IMR-90 (cell line): ENCODE results near the gene MED26. TPM values are rescaled to one million over a fixed set of nuclear protein-coding genes. Genes with fewer than 3 reads are reported as not detected.

Experiments used
- ATAC-seq: fragments of 200-7000 bp; cut with Tn5 transposase; 2 replicates; pipeline ENCODE4 v1.9.1; 2020; ENCODE audit warnings: low read depth, mild to moderate bottlenecking, moderate library complexity
- BruUV-seq: library from RNA; stranded (reverse); fragments of 400-500 nt; replicated peaks from 2 replicates; lab custom pipeline; 2021; lab: Mats Ljungman, UMichigan
- CTCF ChIA-PET: fragments of 300-600 bp; formaldehyde crosslinking; extraction: SDS; loops from one replicate; lab custom pipeline; 2021; ENCODE audit warnings: antibody characterized with exemption; lab: Yijun Ruan, JAX
- POLR2A ChIA-PET: fragments of 300-600 bp; sonication (Branson Sonifier 250); formaldehyde crosslinking; loops from one replicate; lab custom pipeline; 2022; ENCODE audit warnings: antibody characterized with exemption; ENCODE audit not compliant: unreplicated experiment; lab: Charles Lee
- DNase-seq: peaks from one replicate; pipeline ENCODE4 v3.0.0; 2013
- H2AFZ ChIP-seq: replicated peaks from 2 replicates; pipeline ENCODE3; 2013; ENCODE audit warnings: low read length, mild to moderate bottlenecking; ENCODE audit not compliant: poor library complexity
- H2AK5ac ChIP-seq: 2 replicates; pipeline ENCODE4 v1.6.1; 2013; ENCODE audit warnings: low read depth, low read length, inconsistent platforms
- H2AK9ac ChIP-seq: replicated peaks from 2 replicates; pipeline ENCODE3; 2013; ENCODE audit warnings: mild to moderate bottlenecking, low read depth, low read length, moderate library complexity; ENCODE audit not compliant: poor library complexity
- H2BK120ac ChIP-seq: 2 replicates; pipeline ENCODE4 v1.6.1; 2013; ENCODE audit warnings: low read depth, low read length, inconsistent platforms
- H2BK15ac ChIP-seq: 3 replicates; pipeline ENCODE4 v1.6.1; 2013; ENCODE audit warnings: low read depth, low read length, inconsistent platforms
- H2BK20ac ChIP-seq: 2 replicates; pipeline ENCODE4 v1.6.1; 2013; ENCODE audit warnings: low read depth, mild to moderate bottlenecking, inconsistent platforms, low read length, moderate library complexity
- H2BK5ac ChIP-seq: 2 replicates; pipeline ENCODE4 v1.6.1; 2013; ENCODE audit warnings: mild to moderate bottlenecking, low read depth, low read length, inconsistent platforms; ENCODE audit not compliant: poor library complexity, severe bottlenecking
- H3K14ac ChIP-seq: replicated peaks from 2 replicates; pipeline ENCODE4 v1.6.1; 2013; ENCODE audit warnings: low read depth, low read length, inconsistent platforms
- H3K18ac ChIP-seq: 2 replicates; pipeline ENCODE4 v1.6.1; 2013; ENCODE audit warnings: low read depth, low read length, control low read depth
- H3K23ac ChIP-seq: 2 replicates; pipeline ENCODE4 v1.6.1; 2013; ENCODE audit warnings: low read depth, low read length, inconsistent platforms
- H3K27ac ChIP-seq: 2 replicates; pipeline ENCODE4 v1.5.1; 2013; ENCODE audit warnings: mild to moderate bottlenecking, control low read depth, low read length; ENCODE audit not compliant: insufficient read depth
- H3K27me3 ChIP-seq: 2 replicates; pipeline ENCODE4 v1.6.1; 2013; ENCODE audit warnings: low read length; ENCODE audit not compliant: control insufficient read depth, insufficient read depth
- H3K36me3 ChIP-seq: 2 replicates; pipeline ENCODE4 v1.6.1; 2013; ENCODE audit warnings: low read length, mixed read lengths; ENCODE audit not compliant: control insufficient read depth, insufficient read depth
- H3K4ac ChIP-seq: 2 replicates; pipeline ENCODE4 v1.6.1; 2013; ENCODE audit warnings: low read depth, low read length, inconsistent platforms
- H3K4me1 ChIP-seq: 2 replicates; pipeline ENCODE4 v1.6.1; 2013; ENCODE audit warnings: low read length, mixed read lengths; ENCODE audit not compliant: control insufficient read depth, insufficient read depth
- H3K4me2 ChIP-seq: 2 replicates; pipeline ENCODE4 v1.6.1; 2013; ENCODE audit warnings: low read depth, mild to moderate bottlenecking, control low read depth, low read length, moderate library complexity
- H3K4me3 ChIP-seq: 2 replicates; pipeline ENCODE4 v1.5.1; 2013; ENCODE audit warnings: low read depth, mild to moderate bottlenecking, control low read depth, low read length, moderate library complexity; ENCODE audit not compliant: insufficient read depth
- H3K56ac ChIP-seq: 2 replicates; pipeline ENCODE4 v1.6.1; 2013; ENCODE audit warnings: low read length, inconsistent platforms; ENCODE audit not compliant: insufficient read depth; ENCODE audit errors: extremely low read depth
- H3K79me1 ChIP-seq, 2 experiments: 2 replicates each; pipeline ENCODE4 v1.6.1; 2013; ENCODE audit warnings: low read length in 2 of 2, inconsistent platforms in 1 of 2, low read depth in 1 of 2
- H3K9ac ChIP-seq: 2 replicates; pipeline ENCODE4 v1.6.1; 2013; ENCODE audit warnings: low read depth, low read length, control low read depth
- H3K9me1 ChIP-seq: 2 replicates; pipeline ENCODE4 v1.6.1; 2013; ENCODE audit warnings: low read length, inconsistent platforms; ENCODE audit not compliant: insufficient read depth
- H3K9me3 ChIP-seq: 2 replicates; pipeline ENCODE4 v1.6.1; 2013; ENCODE audit warnings: low read length; ENCODE audit not compliant: control insufficient read depth, insufficient read depth
- H4K20me1 ChIP-seq: 2 replicates; pipeline ENCODE4 v1.6.1; 2013; ENCODE audit warnings: low read length, inconsistent platforms; ENCODE audit not compliant: insufficient read depth
- H4K5ac ChIP-seq: 2 replicates; pipeline ENCODE4 v1.6.1; 2013; ENCODE audit warnings: mild to moderate bottlenecking, low read depth, low read length, control low read depth
- H4K8ac ChIP-seq, 2 experiments: 2 replicates each; pipeline ENCODE4 v1.6.1; 2013; ENCODE audit warnings: low read depth in 2 of 2, low read length in 2 of 2, control low read depth in 1 of 2, inconsistent platforms in 1 of 2
- H4K91ac ChIP-seq: 2 replicates; pipeline ENCODE4 v1.6.1; 2013; ENCODE audit warnings: low read depth, low read length, inconsistent platforms; ENCODE audit not compliant: insufficient read depth
- BHLHE40 ChIP-seq: fragments of 150-350 bp; IDR thresholded peaks from 2 replicates; pipeline ENCODE4 v1.6.1; 2016; ENCODE audit warnings: mild to moderate bottlenecking, low read depth, low read length
- CEBPB ChIP-seq: IDR thresholded peaks from 2 replicates; pipeline ENCODE4 v1.6.1; 2012; ENCODE audit warnings: low read depth, low read length, improper control_type of control experiment
- CHD1 ChIP-seq: IDR thresholded peaks from 2 replicates; pipeline ENCODE4 v1.6.1; 2012; ENCODE audit warnings: low read depth, low read length, improper control_type of control experiment
- FOS ChIP-seq: fragments of 150-350 bp; IDR thresholded peaks from 2 replicates; pipeline ENCODE4 v1.6.1; 2016; ENCODE audit warnings: low read depth, low read length
- MAFK ChIP-seq: IDR thresholded peaks from 2 replicates; pipeline ENCODE4 v1.6.1; 2012; ENCODE audit warnings: low read depth, low read length, improper control_type of control experiment
- MAZ ChIP-seq: IDR thresholded peaks from 2 replicates; pipeline ENCODE4 v1.6.1; 2012; ENCODE audit warnings: low read depth, mild to moderate bottlenecking, low read length, improper control_type of control experiment, moderate library complexity, borderline replicate concordance
- MXI1 ChIP-seq: IDR thresholded peaks from 2 replicates; pipeline ENCODE4 v1.6.1; 2012; ENCODE audit warnings: low read depth, mild to moderate bottlenecking, low read length, moderate library complexity, borderline replicate concordance
- NFE2L2 ChIP-seq: fragments of 150-350 bp; IDR thresholded peaks from 2 replicates; pipeline ENCODE4 v1.6.1; 2016; ENCODE audit warnings: low read depth, mild to moderate bottlenecking, low read length
- POLR2A ChIP-seq: IDR thresholded peaks from 2 replicates; pipeline ENCODE4 v1.6.1; 2012; ENCODE audit warnings: mild to moderate bottlenecking, low read depth, low read length
- RAD21 ChIP-seq: IDR thresholded peaks from 2 replicates; pipeline ENCODE4 v1.6.1; 2012; ENCODE audit warnings: low read length, improper control_type of control experiment
- RCOR1 ChIP-seq: IDR thresholded peaks from 2 replicates; pipeline ENCODE4 v1.6.1; 2012; ENCODE audit warnings: mild to moderate bottlenecking, low read length, improper control_type of control experiment; ENCODE audit not compliant: insufficient replicate concordance
- RFX5 ChIP-seq: IDR thresholded peaks from 2 replicates; pipeline ENCODE4 v1.8.0; 2012; ENCODE audit warnings: low read depth, mild to moderate bottlenecking, low read length, moderate library complexity
- SMC3 ChIP-seq: fragments of 150-350 bp; IDR thresholded peaks from 2 replicates; pipeline ENCODE4 v1.6.1; 2016; ENCODE audit warnings: low read depth, mild to moderate bottlenecking, antibody characterized with exemption, low read length, moderate library complexity
- WGBS, 2 experiments: methylation state at CpG; one replicate each; pipeline versions ENCODE4 v1.1.5 to v1.1.7; 2013; ENCODE audit warnings: missing lambda C conversion rate in 2 of 2; ENCODE audit not compliant: insufficient read length in 1 of 2; ENCODE audit errors: extremely low coverage in 2 of 2; 5-methylcytosine and 5-hydroxymethylcytosine counted together
- dilution Hi-C: fragments of 300-500 bp; cut with HindIII; formaldehyde crosslinking; loops from one replicate; pipeline ENCODE4 v1.14.3; 2018; ENCODE audit warnings: low sequenced_read_pairs; ENCODE audit not compliant: unreplicated experiment
- in situ Hi-C: fragments of 300-500 bp; cut with MboI; formaldehyde crosslinking; loops from 3 replicates; pipeline ENCODE4 v1.14.3; 2019; ENCODE audit warnings: low sequenced_read_pairs, inconsistent platforms, mixed read lengths
- intact Hi-C: fragments of 100-400 bp; cut with micrococcal nuclease; formaldehyde crosslinking; loops from 2 replicates; pipeline ENCODE4 v1.10.0; 2022
- polyA plus RNA-seq, 3 experiments: library from polyadenylated mRNA; depleted of rRNA; stranded (reverse); fragments of >200 nt; gene quantifications; 2 replicates each; pipeline ENCODE4 v1.2.3, GENCODE V29; 2012; ENCODE audit warnings: low replicate concordance in 1 of 3
- total RNA-seq: library from RNA; depleted of rRNA; stranded (reverse); fragments of >200 nt; gene quantifications from 2 replicates; pipeline ENCODE4 v1.2.3, GENCODE V29; 2012
- TF ChIP-seq, protein P1 (sequence below): conservative IDR thresholded peaks from 2 replicates; pipeline ENCODE4 v1.5.1; 2012; ENCODE audit warnings: mild to moderate bottlenecking, low read depth, low read length, improper control_type of control experiment
- TF ChIP-seq, protein P2 (sequence below): fragments of 150-350 bp; IDR thresholded peaks from 2 replicates; pipeline ENCODE4 v1.6.1; 2016; ENCODE audit warnings: low read depth, mild to moderate bottlenecking, low read length, moderate library complexity, borderline replicate concordance
- TF ChIP-seq, protein P3 (sequence below): fragments of 150-350 bp; IDR thresholded peaks from 2 replicates; pipeline ENCODE4 v1.6.1; 2017; ENCODE audit warnings: mild to moderate bottlenecking, antibody characterized with exemption, low read length, low read depth

The MED26 gene
- total and polyA plus RNA-seq, 2 of the 4 experiments (the other 2 are of a cell fraction) = 2.0 to 4.0 TPM

DNA sequence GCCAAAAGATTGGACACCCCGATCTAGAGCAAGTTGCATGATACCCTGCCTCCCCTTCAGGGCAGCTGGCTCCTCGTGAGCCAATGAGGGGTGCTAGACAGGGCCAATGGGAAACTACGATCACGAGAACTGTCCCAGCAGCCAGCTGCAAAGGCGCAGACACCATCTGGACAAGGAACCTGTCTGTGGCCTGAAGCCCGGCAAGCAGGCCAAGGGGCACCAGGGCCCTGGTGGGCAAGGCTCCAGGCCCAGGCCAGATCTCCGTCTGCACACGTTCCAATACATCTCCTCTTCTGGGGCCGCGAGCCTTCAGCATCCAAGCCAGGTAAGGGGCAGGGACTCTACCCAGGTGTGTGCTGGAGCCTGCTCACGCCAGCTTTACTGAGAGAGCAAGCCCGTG lies 20.2 kb downstream of the MED26 start:
- dilution Hi-C loops (no loop called here), in situ Hi-C loops (no loop called here), intact Hi-C loops (no loop called here)
- H3K9ac ChIP-seq = no peak overlapping the region
- no peak overlapping the region for H3K18ac ChIP-seq
- no peak overlapping the region; the same call in 1 of the 2 replicates for H3K27ac ChIP-seq
- H2AFZ ChIP-seq = no peak overlapping the region
- POLR2A ChIA-PET = no interaction called here
- no peaks in the 10 kb centered on the region for H3K9me3 ChIP-seq
- H4K8ac ChIP-seq = no peak overlapping the region
- H2BK5ac ChIP-seq = no peak overlapping the region
- H2BK120ac ChIP-seq = no peak overlapping the region
- peaks cover 13% of the 10 kb centered on the region for H3K4me1 ChIP-seq
- H3K4me2 ChIP-seq = no peak overlapping the region
- 79% methylated on average over 4 of the region's 12 CpGs; no CpG with 5 or more reads in 1 of the 2 experiments for WGBS, 2 experiments
- no peak overlapping the region for H2BK20ac ChIP-seq
- H3K79me1 ChIP-seq = peaks cover 45 to 94% of the 10 kb centered on the region in 2 experiments
- H2AK9ac ChIP-seq = no peak overlapping the region
- H2AK5ac ChIP-seq = no peak overlapping the region
- no peaks in the 10 kb centered on the region for H3K36me3 ChIP-seq
- no peak for TF ChIP-seq POLR2A
- no peak for TF ChIP-seq CEBPB
- no peak for TF ChIP-seq CHD1
- no peak for TF ChIP-seq RFX5
- no peak for TF ChIP-seq SMC3
- TF ChIP-seq, protein P1, sequence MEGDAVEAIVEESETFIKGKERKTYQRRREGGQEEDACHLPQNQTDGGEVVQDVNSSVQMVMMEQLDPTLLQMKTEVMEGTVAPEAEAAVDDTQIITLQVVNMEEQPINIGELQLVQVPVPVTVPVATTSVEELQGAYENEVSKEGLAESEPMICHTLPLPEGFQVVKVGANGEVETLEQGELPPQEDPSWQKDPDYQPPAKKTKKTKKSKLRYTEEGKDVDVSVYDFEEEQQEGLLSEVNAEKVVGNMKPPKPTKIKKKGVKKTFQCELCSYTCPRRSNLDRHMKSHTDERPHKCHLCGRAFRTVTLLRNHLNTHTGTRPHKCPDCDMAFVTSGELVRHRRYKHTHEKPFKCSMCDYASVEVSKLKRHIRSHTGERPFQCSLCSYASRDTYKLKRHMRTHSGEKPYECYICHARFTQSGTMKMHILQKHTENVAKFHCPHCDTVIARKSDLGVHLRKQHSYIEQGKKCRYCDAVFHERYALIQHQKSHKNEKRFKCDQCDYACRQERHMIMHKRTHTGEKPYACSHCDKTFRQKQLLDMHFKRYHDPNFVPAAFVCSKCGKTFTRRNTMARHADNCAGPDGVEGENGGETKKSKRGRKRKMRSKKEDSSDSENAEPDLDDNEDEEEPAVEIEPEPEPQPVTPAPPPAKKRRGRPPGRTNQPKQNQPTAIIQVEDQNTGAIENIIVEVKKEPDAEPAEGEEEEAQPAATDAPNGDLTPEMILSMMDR = no peak
- TF ChIP-seq, protein P2, sequence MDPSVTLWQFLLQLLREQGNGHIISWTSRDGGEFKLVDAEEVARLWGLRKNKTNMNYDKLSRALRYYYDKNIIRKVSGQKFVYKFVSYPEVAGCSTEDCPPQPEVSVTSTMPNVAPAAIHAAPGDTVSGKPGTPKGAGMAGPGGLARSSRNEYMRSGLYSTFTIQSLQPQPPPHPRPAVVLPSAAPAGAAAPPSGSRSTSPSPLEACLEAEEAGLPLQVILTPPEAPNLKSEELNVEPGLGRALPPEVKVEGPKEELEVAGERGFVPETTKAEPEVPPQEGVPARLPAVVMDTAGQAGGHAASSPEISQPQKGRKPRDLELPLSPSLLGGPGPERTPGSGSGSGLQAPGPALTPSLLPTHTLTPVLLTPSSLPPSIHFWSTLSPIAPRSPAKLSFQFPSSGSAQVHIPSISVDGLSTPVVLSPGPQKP = no peak
- TF ChIP-seq MAFK = no peak
- no peak for TF ChIP-seq FOS
- TF ChIP-seq, protein P3, sequence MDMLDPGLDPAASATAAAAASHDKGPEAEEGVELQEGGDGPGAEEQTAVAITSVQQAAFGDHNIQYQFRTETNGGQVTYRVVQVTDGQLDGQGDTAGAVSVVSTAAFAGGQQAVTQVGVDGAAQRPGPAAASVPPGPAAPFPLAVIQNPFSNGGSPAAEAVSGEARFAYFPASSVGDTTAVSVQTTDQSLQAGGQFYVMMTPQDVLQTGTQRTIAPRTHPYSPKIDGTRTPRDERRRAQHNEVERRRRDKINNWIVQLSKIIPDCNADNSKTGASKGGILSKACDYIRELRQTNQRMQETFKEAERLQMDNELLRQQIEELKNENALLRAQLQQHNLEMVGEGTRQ = no peak
- TF ChIP-seq NFE2L2 = no peak
- no peak for TF ChIP-seq BHLHE40
- TF ChIP-seq RCOR1 = no peak
- TF ChIP-seq MXI1 = no peak
- TF ChIP-seq MAZ = no peak
- no peak for TF ChIP-seq RAD21
- ATAC-seq (no peak), DNase-seq (no peak)
- BruUV-seq = no TSS peak
- peaks cover 51% of the 10 kb centered on the region for H3K9me1 ChIP-seq
- no peak overlapping the region for H3K4ac ChIP-seq
- CTCF ChIA-PET = no interaction called here
- H3K4me3 ChIP-seq = no peak overlapping the region
- no peak overlapping the region for H3K56ac ChIP-seq
- no peaks in the 10 kb centered on the region for H3K27me3 ChIP-seq
- H4K91ac ChIP-seq = no peak overlapping the region
- H2BK15ac ChIP-seq = no peak overlapping the region
- H4K20me1 ChIP-seq = peaks cover 91% of the 10 kb centered on the region
- no peak overlapping the region for H3K14ac ChIP-seq
- no peak overlapping the region for H4K5ac ChIP-seq
- no peak overlapping the region for H3K23ac ChIP-seq
